GM23338 (cell line): ENCODE results near the gene CPNE2. TPM values are rescaled to one million over a fixed set of nuclear protein-coding genes. Genes with fewer than 3 reads are reported as not detected.

ENCODE experiments used
- ATAC-seq: fragments of 200-7000 bp; cut with Tn5 transposase; 3 replicates; pipeline ENCODE4 v1.9.1; 2020
- DNase-seq: peaks from one replicate; pipeline ENCODE4 v3.0.0-alpha.2; 2015; ENCODE audit warnings: low spot score
- H2AFZ ChIP-seq: fragments of 200-600 bp; sonication (generic); 2 replicates; pipeline ENCODE4 v1.8.0; 2016; ENCODE audit warnings: antibody characterized with exemption, mild to moderate bottlenecking, moderate library complexity
- H3F3A ChIP-seq: fragments of 200-600 bp; sonication (generic); replicated peaks from 2 replicates; pipeline ENCODE4 v1.8.0; 2017; ENCODE audit warnings: antibody characterized with exemption, mixed run types, low read depth
- H3K27ac ChIP-seq: fragments of 200-600 bp; sonication (generic); 2 replicates; pipeline ENCODE4 v1.6.1; 2016; ENCODE audit warnings: low read depth
- H3K27me3 ChIP-seq: fragments of 200-600 bp; sonication (generic); 2 replicates; pipeline ENCODE4 v1.8.0; 2016; ENCODE audit warnings: mild to moderate bottlenecking, mixed run types, moderate library complexity; ENCODE audit not compliant: insufficient read depth
- H3K36me3 ChIP-seq: fragments of 200-600 bp; sonication (generic); 2 replicates; pipeline ENCODE4 v1.8.0; 2016; ENCODE audit warnings: mild to moderate bottlenecking; ENCODE audit not compliant: insufficient read depth
- H3K4me1 ChIP-seq: fragments of 200-600 bp; sonication (generic); 2 replicates; pipeline ENCODE4 v1.8.0; 2016; ENCODE audit warnings: mild to moderate bottlenecking, moderate library complexity; ENCODE audit not compliant: insufficient read depth
- H3K4me2 ChIP-seq: fragments of 200-600 bp; sonication (generic); 2 replicates; pipeline ENCODE4 v1.7.1; 2017; ENCODE audit warnings: mixed run types
- H3K4me3 ChIP-seq: fragments of 200-600 bp; sonication (generic); 2 replicates; pipeline ENCODE4 v1.6.1; 2016; ENCODE audit warnings: mixed run types
- H3K79me2 ChIP-seq: fragments of 200-600 bp; sonication (generic); replicated peaks from 2 replicates; pipeline ENCODE4 v1.8.0; 2017; ENCODE audit warnings: mild to moderate bottlenecking; ENCODE audit not compliant: insufficient read depth
- H3K9me2 ChIP-seq: fragments of 200-600 bp; sonication (generic); 2 replicates; pipeline ENCODE4 v1.8.0; 2017; ENCODE audit not compliant: insufficient read depth
- H4K20me1 ChIP-seq: fragments of 200-600 bp; sonication (generic); replicated peaks from 2 replicates; pipeline ENCODE4 v1.8.0; 2017; ENCODE audit warnings: mild to moderate bottlenecking; ENCODE audit not compliant: insufficient read depth
- H3K27ac Mint-ChIP-seq: 2 replicates; pipeline ENCODE4 v1.8.0; 2020; ENCODE audit warnings: inconsistent platforms, mild to moderate bottlenecking, moderate library complexity, mixed read lengths
- H3K27me3 Mint-ChIP-seq: 3 replicates; pipeline ENCODE4 v1.8.0; 2022; ENCODE audit warnings: low read depth, mild to moderate bottlenecking, moderate library complexity, mixed read lengths, inconsistent platforms; ENCODE audit not compliant: insufficient read depth, poor library complexity
- H3K36me3 Mint-ChIP-seq: 3 replicates; pipeline ENCODE4 v1.8.0; 2021; ENCODE audit warnings: low read depth, mild to moderate bottlenecking, inconsistent platforms, moderate library complexity, mixed read lengths
- H3K4me1 Mint-ChIP-seq: 3 replicates; pipeline ENCODE4 v1.8.0; 2020; ENCODE audit warnings: mild to moderate bottlenecking, inconsistent platforms, mixed read lengths
- H3K4me3 Mint-ChIP-seq: 3 replicates; pipeline ENCODE4 v1.8.0; 2021; ENCODE audit warnings: moderate library complexity, mild to moderate bottlenecking, inconsistent platforms, mixed read lengths
- H3K9me3 Mint-ChIP-seq: 3 replicates; pipeline ENCODE4 v1.8.0; 2020; ENCODE audit warnings: moderate library complexity, mild to moderate bottlenecking, inconsistent platforms, mixed read lengths
- POLR2AphosphoS5 ChIP-seq: IDR thresholded peaks from 2 replicates; pipeline ENCODE4 v1.6.1; 2016; ENCODE audit warnings: antibody characterized with exemption, low read depth
- STAT1 ChIP-seq: IDR thresholded peaks from one replicate; pipeline ENCODE4 v1.6.1; 2016; ENCODE audit warnings: antibody characterized with exemption; ENCODE audit not compliant: unreplicated experiment
- ZNF114 ChIP-seq: fragments of 250-450 bp; sonication (Bioruptor Pico); IDR thresholded peaks from 2 replicates; pipeline ENCODE4 v1.5.0; 2020; ENCODE audit warnings: mild to moderate bottlenecking, moderate library complexity
- ZNF331 ChIP-seq: fragments of 250-450 bp; sonication (Bioruptor Pico); IDR thresholded peaks from 2 replicates; pipeline ENCODE4 v1.5.0; 2020; ENCODE audit warnings: low read depth, mild to moderate bottlenecking, moderate library complexity
- polyA plus RNA-seq: library from polyadenylated mRNA; unstranded; fragments of >200 nt; fragmentation: Nextera tagmentation; extraction: Ambion mirVana; gene quantifications from 2 replicates; pipeline ENCODE4 v1.2.1, GENCODE V29; 2016
- total RNA-seq: library from RNA; depleted of rRNA; stranded (reverse); fragments of >200 nt; shearing (Covaris generic); gene quantifications from 2 replicates; pipeline ENCODE4 v1.2.3, GENCODE V29; 2014
- TF ChIP-seq, protein P1 (sequence below): IDR thresholded peaks from 2 replicates; pipeline ENCODE4 v1.6.1; 2016; ENCODE audit warnings: antibody characterized with exemption
- TF ChIP-seq, protein P2 (sequence below), 2 experiments: fragments of 200-600 bp in 1 of 2; sonication (generic) in 1 of 2; conservative IDR thresholded peaks; 2 replicates each; pipeline versions ENCODE4 v1.5.1 to v1.6.1; 2016 to 2017; ENCODE audit warnings: antibody characterized with exemption in 2 of 2, low read depth in 2 of 2, mild to moderate bottlenecking in 2 of 2, moderate library complexity in 1 of 2

The CPNE2 gene
- total and polyA plus RNA-seq, 2 experiments from 2014 or later = 7.1 to 11.3 TPM

DNA sequence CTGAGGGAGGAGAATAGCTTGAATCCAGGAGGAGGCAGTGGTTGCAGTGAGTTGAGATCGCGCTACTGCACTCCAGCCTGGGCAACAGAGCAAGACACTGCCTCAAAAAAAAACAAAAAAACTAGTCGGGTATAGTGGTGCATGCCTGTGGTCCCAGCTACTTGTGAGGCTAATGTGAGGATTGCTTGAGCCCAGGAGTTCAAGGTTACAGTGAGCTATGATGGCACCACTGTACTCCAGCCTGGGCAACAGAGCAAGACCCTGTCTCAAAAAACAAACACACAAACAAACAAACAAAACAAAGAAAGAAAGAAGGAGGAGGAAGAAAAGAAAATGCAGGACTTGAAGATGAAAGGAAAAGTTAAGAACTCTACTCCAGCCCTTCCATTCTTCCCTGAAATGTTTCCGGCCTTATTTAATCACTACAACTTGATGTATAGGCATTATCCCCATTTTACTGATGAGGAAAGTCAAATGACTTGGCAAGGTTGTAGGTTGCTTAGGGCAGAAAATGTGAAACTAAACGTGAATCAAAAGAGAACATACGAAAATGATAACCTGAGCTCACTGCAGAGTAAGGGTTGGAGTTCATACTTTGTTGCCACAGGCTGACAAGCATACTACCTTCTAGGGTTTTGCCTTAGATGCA lies 63.4 kb downstream of the CPNE2 start:
- Histone ChIP-seq H3K4me1 (peaks cover 24% of the 10 kb centered on the region), H4K20me1 (no peaks in the 10 kb centered on the region), H3K4me3 (no peak overlapping the region), H3K27ac (no peak overlapping the region), H3K27me3 (no peaks in the 10 kb centered on the region), H3K79me2 (no peaks in the 10 kb centered on the region), H3F3A (no peaks in the 10 kb centered on the region), H3K9me2 (no peaks in the 10 kb centered on the region), H2AFZ (no peak overlapping the region), H3K4me2 (no peak overlapping the region), H3K36me3 (peaks cover 19% of the 10 kb centered on the region)
- peaks cover 68% of the 10 kb centered on the region for H3K36me3 Mint-ChIP-seq
- H3K27me3 Mint-ChIP-seq = peaks cover 4% of the 10 kb centered on the region
- H3K4me1 Mint-ChIP-seq = peaks cover 39% of the 10 kb centered on the region
- no peak for DNase-seq
- no peaks in the 10 kb centered on the region for H3K9me3 Mint-ChIP-seq
- no peak for ATAC-seq
- H3K27ac Mint-ChIP-seq = no peak overlapping the region
- H3K4me3 Mint-ChIP-seq = no peak overlapping the region
- TF ChIP-seq ZNF114 (CRISPR knock-in tag) (no peak), STAT1 (no peak)

DNA sequence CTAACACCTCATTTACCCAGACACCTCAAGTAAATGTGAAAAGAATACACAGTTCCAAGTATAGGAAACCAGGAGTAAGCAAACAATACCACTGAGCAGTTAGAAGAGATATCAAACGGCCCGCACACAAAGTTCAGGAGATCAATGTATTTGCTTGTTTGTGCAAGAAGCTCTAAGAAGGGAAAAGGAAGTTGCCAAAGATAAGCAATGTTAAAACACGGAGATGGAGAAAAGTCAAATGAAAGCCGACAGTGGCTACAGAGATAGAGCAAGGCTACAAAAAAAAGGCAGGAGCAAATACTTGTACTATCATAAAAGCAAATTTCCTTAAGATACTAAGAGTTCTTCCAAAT lies 63.9 kb downstream of the CPNE2 start:
- ATAC-seq (no peak), DNase-seq (no peak)
- Histone ChIP-seq H3K9me2 (no peaks in the 10 kb centered on the region), H3K27me3 (no peaks in the 10 kb centered on the region), H3K4me1 (peaks cover 23% of the 10 kb centered on the region), H2AFZ (no peak overlapping the region), H3K27ac (no peak overlapping the region), H3F3A (no peaks in the 10 kb centered on the region), H3K36me3 (peaks cover 23% of the 10 kb centered on the region), H3K79me2 (no peaks in the 10 kb centered on the region), H4K20me1 (no peaks in the 10 kb centered on the region), H3K4me3 (no peak overlapping the region), H3K4me2 (no peak overlapping the region)
- Mint-ChIP-seq H3K4me3 (no peak overlapping the region), H3K27ac (no peak overlapping the region), H3K27me3 (peaks cover 1% of the 10 kb centered on the region), H3K36me3 (peaks cover 71% of the 10 kb centered on the region), H3K4me1 (peaks cover 37% of the 10 kb centered on the region), H3K9me3 (no peaks in the 10 kb centered on the region)
- TF ChIP-seq, protein P1, sequence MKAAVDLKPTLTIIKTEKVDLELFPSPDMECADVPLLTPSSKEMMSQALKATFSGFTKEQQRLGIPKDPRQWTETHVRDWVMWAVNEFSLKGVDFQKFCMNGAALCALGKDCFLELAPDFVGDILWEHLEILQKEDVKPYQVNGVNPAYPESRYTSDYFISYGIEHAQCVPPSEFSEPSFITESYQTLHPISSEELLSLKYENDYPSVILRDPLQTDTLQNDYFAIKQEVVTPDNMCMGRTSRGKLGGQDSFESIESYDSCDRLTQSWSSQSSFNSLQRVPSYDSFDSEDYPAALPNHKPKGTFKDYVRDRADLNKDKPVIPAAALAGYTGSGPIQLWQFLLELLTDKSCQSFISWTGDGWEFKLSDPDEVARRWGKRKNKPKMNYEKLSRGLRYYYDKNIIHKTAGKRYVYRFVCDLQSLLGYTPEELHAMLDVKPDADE = no peak

DNA sequence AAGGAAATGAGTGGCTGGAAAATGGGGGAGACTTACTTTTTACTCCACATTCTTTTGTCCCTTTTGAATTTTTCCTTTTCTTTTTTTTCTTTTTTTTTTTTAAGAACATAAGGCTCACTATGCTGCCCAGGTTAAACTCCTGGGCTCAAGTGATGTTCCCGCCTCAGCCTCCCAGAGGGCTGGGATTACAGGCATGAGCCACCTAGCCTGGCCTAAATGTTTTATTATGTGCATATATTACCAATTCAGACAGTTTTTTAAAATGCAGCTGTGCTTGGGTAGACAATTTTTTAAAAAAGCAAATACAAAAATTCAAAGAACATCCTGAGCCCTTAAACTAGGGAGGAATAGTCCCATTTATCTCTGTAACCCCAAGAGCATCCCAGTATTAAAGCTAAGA lies 65.2 kb downstream of the CPNE2 start:
- Histone ChIP-seq H3K79me2 (no peaks in the 10 kb centered on the region), H3K27ac (no peak overlapping the region), H3K4me3 (no peak overlapping the region), H3K4me2 (no peak overlapping the region), H3K9me2 (no peaks in the 10 kb centered on the region), H3F3A (no peaks in the 10 kb centered on the region), H3K4me1 (peaks cover 11% of the 10 kb centered on the region), H4K20me1 (no peaks in the 10 kb centered on the region), H3K27me3 (no peaks in the 10 kb centered on the region), H3K36me3 (peaks cover 17% of the 10 kb centered on the region), H2AFZ (no peak overlapping the region)
- Mint-ChIP-seq H3K27ac (no peak overlapping the region; the same call in 1 of the 2 replicates), H3K4me3 (no peak overlapping the region), H3K27me3 (no peaks in the 10 kb centered on the region), H3K4me1 (peaks cover 25% of the 10 kb centered on the region), H3K36me3 (peaks cover 78% of the 10 kb centered on the region), H3K9me3 (no peaks in the 10 kb centered on the region)
- DNase-seq = no peak
- ATAC-seq = no peak
- TF ChIP-seq POLR2AphosphoS5 (no peak), ZNF331 (no peak), STAT1 (no peak)
- TF ChIP-seq, protein P1 = no peak
- TF ChIP-seq, protein P2, sequence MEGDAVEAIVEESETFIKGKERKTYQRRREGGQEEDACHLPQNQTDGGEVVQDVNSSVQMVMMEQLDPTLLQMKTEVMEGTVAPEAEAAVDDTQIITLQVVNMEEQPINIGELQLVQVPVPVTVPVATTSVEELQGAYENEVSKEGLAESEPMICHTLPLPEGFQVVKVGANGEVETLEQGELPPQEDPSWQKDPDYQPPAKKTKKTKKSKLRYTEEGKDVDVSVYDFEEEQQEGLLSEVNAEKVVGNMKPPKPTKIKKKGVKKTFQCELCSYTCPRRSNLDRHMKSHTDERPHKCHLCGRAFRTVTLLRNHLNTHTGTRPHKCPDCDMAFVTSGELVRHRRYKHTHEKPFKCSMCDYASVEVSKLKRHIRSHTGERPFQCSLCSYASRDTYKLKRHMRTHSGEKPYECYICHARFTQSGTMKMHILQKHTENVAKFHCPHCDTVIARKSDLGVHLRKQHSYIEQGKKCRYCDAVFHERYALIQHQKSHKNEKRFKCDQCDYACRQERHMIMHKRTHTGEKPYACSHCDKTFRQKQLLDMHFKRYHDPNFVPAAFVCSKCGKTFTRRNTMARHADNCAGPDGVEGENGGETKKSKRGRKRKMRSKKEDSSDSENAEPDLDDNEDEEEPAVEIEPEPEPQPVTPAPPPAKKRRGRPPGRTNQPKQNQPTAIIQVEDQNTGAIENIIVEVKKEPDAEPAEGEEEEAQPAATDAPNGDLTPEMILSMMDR (conservative IDR thresholded peaks at IDR 0.05; ENCODE audit: low read depth in 2 of 2) = no peak
